A549 treated with AZD2906 at 1 μM for 4 hours (cell line): Measurements from ENCODE around the gene SNX13. TPM values are rescaled to one million over a fixed set of nuclear protein-coding genes. Genes with fewer than 3 reads are reported as not detected.

Source experiments
- total RNA-seq: library from RNA; stranded (reverse); fragments of 200-300 nt; extraction: Qiagen RNA extraction; gene quantifications from 5 replicates; pipeline ENCODE4 v1.2.3, GENCODE V29; 2022

SNX13 gene, protein sequence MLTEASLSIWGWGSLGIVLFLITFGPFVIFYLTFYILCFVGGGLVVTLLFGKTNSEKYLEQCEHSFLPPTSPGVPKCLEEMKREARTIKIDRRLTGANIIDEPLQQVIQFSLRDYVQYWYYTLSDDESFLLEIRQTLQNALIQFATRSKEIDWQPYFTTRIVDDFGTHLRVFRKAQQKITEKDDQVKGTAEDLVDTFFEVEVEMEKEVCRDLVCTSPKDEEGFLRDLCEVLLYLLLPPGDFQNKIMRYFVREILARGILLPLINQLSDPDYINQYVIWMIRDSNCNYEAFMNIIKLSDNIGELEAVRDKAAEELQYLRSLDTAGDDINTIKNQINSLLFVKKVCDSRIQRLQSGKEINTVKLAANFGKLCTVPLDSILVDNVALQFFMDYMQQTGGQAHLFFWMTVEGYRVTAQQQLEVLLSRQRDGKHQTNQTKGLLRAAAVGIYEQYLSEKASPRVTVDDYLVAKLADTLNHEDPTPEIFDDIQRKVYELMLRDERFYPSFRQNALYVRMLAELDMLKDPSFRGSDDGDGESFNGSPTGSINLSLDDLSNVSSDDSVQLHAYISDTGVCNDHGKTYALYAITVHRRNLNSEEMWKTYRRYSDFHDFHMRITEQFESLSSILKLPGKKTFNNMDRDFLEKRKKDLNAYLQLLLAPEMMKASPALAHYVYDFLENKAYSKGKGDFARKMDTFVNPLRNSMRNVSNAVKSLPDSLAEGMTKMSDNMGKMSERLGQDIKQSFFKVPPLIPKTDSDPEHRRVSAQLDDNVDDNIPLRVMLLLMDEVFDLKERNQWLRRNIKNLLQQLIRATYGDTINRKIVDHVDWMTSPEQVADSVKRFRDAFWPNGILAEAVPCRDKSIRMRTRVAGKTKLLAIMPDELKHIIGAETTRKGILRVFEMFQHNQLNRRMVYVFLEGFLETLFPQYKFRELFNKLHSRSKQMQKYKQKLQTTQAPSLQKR
- 13.1 to 22.1 TPM (median 15.0 TPM) in 5 replicates for total RNA-seq

DNA sequence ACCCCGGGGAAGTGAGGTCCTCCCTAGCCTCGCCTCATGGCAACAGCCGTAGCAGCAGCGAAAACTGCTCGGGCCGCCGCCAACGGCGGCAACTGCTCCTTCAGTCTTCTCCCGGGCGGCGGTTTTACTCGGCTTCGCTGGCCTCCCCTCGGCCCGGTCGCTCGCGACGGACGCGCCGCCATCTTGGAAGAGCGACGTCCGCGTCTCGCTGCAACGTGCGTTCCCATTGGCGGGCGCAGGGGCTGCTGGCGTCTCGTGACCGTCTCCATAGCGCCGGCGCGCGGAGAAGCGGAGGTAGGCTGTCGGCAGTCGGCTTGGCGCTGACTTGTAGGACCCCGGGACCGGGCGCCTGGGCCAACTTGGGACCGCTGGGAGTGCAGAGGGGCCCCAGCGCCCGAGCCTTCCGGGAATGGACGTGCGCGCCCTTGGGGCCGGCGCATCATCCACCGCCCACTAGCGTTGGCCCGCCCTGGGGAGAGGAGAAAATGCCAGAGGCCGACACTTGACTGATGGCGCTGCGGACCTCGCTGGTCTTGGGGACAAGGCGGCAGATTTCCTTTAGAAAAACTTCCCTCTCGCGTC, at the start of gene SNX13:
SNX13 (minus strand) TSS at position 193 of the 582 bp plus-strand sequence. CDS start 199 bp downstream, outside the sequence.

Other genes starting within 250 kb of the SNX13 start
- not detected in 5 replicates for gene PRPS1L1, start 87.4 kb upstream of the SNX13 start, total RNA-seq